ENCODE measurements around the gene DNM3.
A peak's percentile ranks its signal among the peaks of the same experiment; 100 is the strongest.
"Not testable (repeated sequence)": the region's sequence is repeated elsewhere in the genome, so short reads cannot be mapped to it uniquely, and the experiment has no call there.

The DNM3 gene

GRCh38 chr1:172360511-172360910, 519.2 kb downstream of the DNM3 start:
- no peak for DNase-seq (ENCODE audit: low read depth in 2 of 2)

DNA sequence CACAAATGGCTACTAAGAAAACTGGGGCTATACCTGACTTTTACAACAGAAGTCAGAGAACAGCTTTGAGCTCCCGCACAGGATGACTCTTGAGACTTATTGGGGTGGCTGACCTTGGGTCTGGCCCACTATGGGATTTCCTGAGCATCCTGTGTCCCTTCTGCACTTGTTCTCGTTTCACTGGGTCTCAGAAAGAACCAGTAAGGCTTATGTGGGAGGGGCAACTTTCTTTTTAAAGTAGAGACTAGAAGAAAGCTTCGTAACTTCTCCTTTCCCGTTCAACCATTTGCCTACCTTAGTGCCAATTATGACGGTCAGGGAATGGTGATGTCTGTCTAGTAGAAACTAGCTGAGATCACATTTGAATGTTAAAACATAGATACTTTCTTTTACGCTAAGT, 519.7 kb downstream of the DNM3 start:
- DNase-seq (ENCODE audit: low read depth in 2 of 2): no peak

GRCh38 chr1:172363852-172364251, 522.6 kb downstream of the DNM3 start:
- no peak for DNase-seq (ENCODE audit: low read depth in 2 of 2)

GRCh38 chr1:172371646-172372045, 530.3 kb downstream of the DNM3 start:
- DNase-seq (ENCODE audit: low read depth in 2 of 2): not testable (repeated sequence)

- DNase-seq (ENCODE audit: low read depth in 2 of 2): no peak
These were observed 532.6 kb downstream of the DNM3 start for GRCh38 chr1:172373864-172374263.

DNA sequence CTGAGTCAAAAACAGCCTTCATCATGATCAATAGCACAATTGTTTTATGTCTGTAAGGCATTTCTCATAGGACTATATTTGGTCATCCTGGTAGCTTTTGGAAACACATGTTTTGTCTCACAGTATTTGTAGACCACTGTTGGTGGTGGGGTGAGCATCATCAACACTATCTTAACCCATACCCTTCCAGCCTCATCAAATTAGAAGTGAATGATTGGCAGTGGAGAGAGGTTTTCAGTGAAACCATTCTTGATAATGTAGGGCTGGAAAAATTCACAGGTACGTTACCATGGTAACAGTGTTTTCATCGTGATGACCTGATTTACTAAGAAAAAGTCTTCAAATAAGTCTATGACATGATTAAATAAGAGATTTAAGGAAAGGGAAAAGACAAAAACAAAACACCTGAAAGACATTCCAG, 533.9 kb downstream of the DNM3 start:
- no peak for DNase-seq (ENCODE audit: low read depth in 2 of 2)

- DNase-seq (ENCODE audit: low read depth in 2 of 2): no peak
These were observed 535.1 kb downstream of the DNM3 start for GRCh38 chr1:172376431-172376830.

DNA sequence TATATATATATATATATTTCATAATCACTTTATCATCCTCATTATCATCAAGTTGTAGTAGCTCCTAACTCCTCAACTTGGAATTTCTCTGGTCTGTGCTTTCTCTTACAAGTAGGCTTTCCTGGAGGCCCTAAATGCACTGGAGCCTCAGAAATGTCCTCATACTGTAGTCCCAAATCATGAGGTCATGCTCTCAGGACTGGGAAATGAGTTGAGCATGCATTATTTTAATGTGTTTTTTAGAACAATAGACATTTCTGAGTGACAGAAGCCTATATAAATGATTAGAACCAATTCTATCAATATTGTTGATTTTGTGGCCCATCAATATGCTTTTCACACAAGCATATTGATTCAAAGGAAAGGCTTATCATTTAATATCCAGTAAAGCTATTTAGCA, 536.3 kb downstream of the DNM3 start:
- no peak for DNase-seq (ENCODE audit: low read depth in 2 of 2)

GRCh38 chr1:172378109-172378760, 536.9 kb downstream of the DNM3 start:
- DNase-seq (ENCODE audit: low read depth in 2 of 2): no peak

- no peak for DNase-seq (ENCODE audit: low read depth in 2 of 2)
These were observed 539.3 kb downstream of the DNM3 start for GRCh38 chr1:172380441-172381244.

DNA sequence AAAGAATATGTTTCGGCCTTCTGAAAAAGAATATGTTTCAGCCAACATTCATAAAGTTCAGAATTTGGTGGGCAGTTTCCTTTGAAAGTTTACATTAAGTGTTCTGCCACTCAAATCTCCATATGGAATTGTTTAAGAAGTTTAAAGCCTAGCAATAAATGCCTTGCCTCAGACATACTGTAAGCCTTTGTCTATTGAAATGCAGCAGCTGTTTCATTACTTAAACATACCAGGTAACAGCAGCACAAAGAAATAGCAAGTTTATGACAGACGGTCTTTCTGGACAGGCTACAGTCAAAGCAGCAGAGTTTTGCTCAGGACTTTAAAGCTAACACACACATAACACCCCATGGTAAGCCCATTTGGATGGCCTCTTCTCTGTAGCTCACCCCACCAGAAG, 540.6 kb downstream of the DNM3 start:
- DNase-seq (ENCODE audit: low read depth in 2 of 2): no peak

DNA sequence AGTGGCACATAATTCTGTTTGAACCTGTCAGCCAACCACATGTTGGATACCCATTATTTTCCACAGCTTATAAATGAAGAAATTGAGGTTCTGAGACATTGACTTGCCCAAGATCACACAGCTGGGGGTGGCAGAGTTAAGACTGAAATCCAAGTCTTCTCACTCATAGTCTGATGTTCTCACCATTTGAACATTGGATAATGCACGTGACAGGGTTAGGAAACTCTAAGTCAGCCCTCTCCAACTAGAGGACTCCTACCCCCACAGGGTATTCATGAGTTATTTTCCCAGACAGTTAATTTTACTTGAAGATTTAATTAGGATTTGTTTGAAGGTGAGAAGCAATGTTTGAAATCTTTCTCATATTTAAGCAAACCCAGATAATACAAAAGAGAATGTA, 541.1 kb downstream of the DNM3 start:
- DNase-seq (ENCODE audit: low read depth in 2 of 2): no peak

GRCh38 chr1:172382990-172383389, 541.7 kb downstream of the DNM3 start:
- no peak for DNase-seq (ENCODE audit: low read depth in 2 of 2)

DNA sequence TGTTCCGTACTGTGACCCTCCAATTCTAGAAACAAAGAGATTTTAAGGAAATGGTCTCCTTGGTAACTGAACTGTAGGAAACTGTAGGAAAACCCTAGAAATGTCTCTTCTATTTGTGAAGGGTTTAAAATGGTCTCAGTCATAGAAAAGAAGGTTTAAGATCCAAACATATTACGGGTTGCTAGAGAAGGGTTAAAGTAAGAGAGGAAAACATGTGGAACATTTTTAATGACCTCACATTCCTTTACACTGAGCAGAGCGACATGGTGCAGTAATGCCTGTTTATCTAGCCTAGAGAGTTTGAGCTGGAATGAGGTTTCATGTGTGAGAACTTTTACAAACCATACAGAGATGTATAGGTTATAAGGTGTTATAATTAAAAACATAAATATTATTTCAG, 542.2 kb downstream of the DNM3 start:
- no peak for DNase-seq (ENCODE audit: low read depth in 2 of 2)

GRCh38 chr1:172384656-172385055, 543.4 kb downstream of the DNM3 start:
- no peak for DNase-seq (ENCODE audit: low read depth in 2 of 2)

- DNase-seq (ENCODE audit: low read depth in 2 of 2): no peak
These were observed 544.7 kb downstream of the DNM3 start for GRCh38 chr1:172386046-172386445.

- no peak for DNase-seq (ENCODE audit: low read depth in 2 of 2)
These were observed 547.2 kb downstream of the DNM3 start for GRCh38 chr1:172388490-172388889.

- no peak for DNase-seq (ENCODE audit: low read depth in 2 of 2)
These were observed 549.0 kb downstream of the DNM3 start for GRCh38 chr1:172390301-172390682.

GRCh38 chr1:172390683-172391551, 549.6 kb downstream of the DNM3 start:
- DNase-seq (ENCODE audit: low read depth in 2 of 2): no peak

- no peak for DNase-seq (ENCODE audit: low read depth in 2 of 2)
These were observed 550.7 kb downstream of the DNM3 start for GRCh38 chr1:172391976-172392375.

DNA sequence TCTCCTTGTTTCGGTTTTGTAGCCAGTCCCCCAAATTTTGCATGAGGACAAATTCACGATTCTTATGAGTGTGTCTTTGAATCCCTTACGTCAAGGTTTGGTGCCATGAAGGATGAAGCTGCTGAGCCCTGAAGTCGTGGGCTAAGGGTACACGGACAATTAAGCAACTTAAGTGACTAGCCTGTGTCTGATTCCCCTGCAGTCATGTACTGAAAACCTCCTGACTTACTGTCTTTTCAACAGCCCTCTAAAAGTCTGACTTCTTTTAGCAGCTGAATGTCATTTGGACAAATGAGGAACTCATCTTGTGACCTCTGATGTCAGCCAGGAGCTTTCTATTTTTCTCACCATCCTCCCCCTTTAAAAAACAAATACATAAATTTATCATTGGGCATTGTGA, 552.1 kb downstream of the DNM3 start:
- DNase-seq (ENCODE audit: low read depth in 2 of 2): no peak

GRCh38 chr1:172394141-172394751, 552.9 kb downstream of the DNM3 start:
- DNase-seq (ENCODE audit: low read depth in 2 of 2): peak in 1 of 2 donors; percentile 26
